A549 treated with CORT108297 at 1 μM for 4 hours (cell line): ENCODE data around the gene FGF9. TPM values are rescaled to one million over a fixed set of nuclear protein-coding genes. Genes with fewer than 3 reads are reported as not detected.

Experiments used
- total RNA-seq: library from RNA; stranded (reverse); fragments of 200-300 nt; extraction: Qiagen RNA extraction; gene quantifications from 5 replicates; pipeline ENCODE4 v1.2.3, GENCODE V29; 2022

Gene FGF9
- not detected in 5 replicates for total RNA-seq

DNA sequence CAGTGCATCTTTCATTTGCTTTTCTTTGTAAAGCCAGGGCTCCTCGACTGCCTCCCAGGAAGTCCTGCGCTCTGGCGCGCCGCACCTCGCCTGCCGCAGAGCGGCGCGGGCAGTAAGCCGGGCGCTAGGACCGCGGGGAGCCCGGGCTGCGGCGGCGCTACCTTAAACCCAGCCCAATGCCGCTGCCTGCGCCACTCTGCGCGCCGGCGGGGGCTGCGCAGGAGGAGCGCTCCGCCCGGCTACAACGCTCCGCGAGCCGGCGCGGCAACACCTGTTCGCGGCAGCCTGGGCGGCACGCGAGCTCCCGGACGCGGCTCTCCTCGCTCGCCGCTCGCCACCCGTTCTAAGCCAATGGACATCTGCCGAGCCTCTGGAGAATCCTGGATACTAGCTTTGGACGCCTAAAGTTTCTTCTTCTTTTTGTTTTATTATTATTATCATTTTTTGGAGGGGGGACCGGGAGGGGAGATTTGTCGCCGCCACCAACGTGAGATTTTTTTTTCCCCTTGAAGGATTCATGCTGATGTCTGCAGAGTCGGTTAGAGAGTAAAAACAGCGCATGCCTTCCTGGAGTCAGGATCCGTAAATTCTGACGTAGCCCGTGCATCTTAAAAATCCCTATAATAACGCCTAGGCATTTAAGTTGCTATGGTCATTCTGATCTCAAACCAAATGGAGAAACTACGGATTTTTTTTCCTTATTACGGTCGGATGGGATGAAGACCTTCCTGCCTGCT lies at the start of gene FGF9:
Gene FGF9 (plus strand): TSS at position 191 of the 737 bp plus-strand sequence. CDS start 840 bp downstream, outside the sequence.

Other genes with a start within 250 kb of the FGF9 start
- gene ZDHHC20, start 211.8 kb upstream of the FGF9 start, total RNA-seq = 14.6 to 22.8 TPM (median 20.0 TPM) in 5 replicates
- 15.9 to 17.5 TPM (median 16.8 TPM) in 5 replicates for gene MICU2, start 66.9 kb upstream of the FGF9 start, total RNA-seq